Keratinocyte (primary cell): ENCODE measurements around the gene GPC5. TPM values are rescaled to one million over a fixed set of nuclear protein-coding genes. Genes with fewer than 3 reads are reported as not detected.
"Not testable (repeated sequence)": the region's sequence is repeated elsewhere in the genome, so short reads cannot be mapped to it uniquely, and the experiment has no call there.

Experiments
- DNase-seq: peaks from one replicate; pipeline ENCODE4 v3.0.0-alpha.2; 2011; ENCODE audit warnings: low read depth, missing footprints, low spot score
- FAIRE-seq: peaks from 2 replicates; lab custom pipeline; 2011; peaks lifted over from hg19 to GRCh38; lab: Jason Lieb, UNC
- H2AFZ ChIP-seq: 2 replicates; pipeline ENCODE4 v1.6.0; 2012; ENCODE audit warnings: low read length, control low read depth, inconsistent platforms; ENCODE audit not compliant: control insufficient read depth
- H3K27ac ChIP-seq: 2 replicates; pipeline ENCODE4 v1.5.1; 2011; ENCODE audit warnings: low read length; ENCODE audit not compliant: control insufficient read depth, insufficient read depth
- H3K27me3 ChIP-seq: 3 replicates; pipeline ENCODE4 v1.6.0; 2011; ENCODE audit warnings: low read length; ENCODE audit not compliant: control insufficient read depth, insufficient read depth; ENCODE audit errors: extremely low read depth
- H3K36me3 ChIP-seq, 2 experiments: 2 replicates in 1 of 2; 3 replicates in 1 of 2; pipeline ENCODE4 v1.5.1; 2011; ENCODE audit warnings: low read length in 2 of 2, mild to moderate bottlenecking in 1 of 2; ENCODE audit not compliant: control insufficient read depth in 2 of 2, insufficient read depth in 2 of 2; ENCODE audit errors: extremely low read depth in 1 of 2
- H3K4me1 ChIP-seq: 3 replicates; pipeline ENCODE4 v1.5.1; 2011; ENCODE audit warnings: low read length; ENCODE audit not compliant: control insufficient read depth, insufficient read depth; ENCODE audit errors: extremely low read depth
- H3K4me2 ChIP-seq: 3 replicates; pipeline ENCODE4 v1.6.0; 2011; ENCODE audit warnings: low read depth, low read length; ENCODE audit not compliant: control insufficient read depth, insufficient read depth; ENCODE audit errors: extremely low read depth
- H3K4me3 ChIP-seq, 3 experiments: fragments of 200-600 bp in 1 of 3; sonication (generic) in 1 of 3; 2 replicates in 2 of 3; 3 replicates in 1 of 3; pipeline ENCODE4 v1.5.1; 2011 to 2016; ENCODE audit warnings: low read length in 3 of 3, mild to moderate bottlenecking in 3 of 3, control low read depth in 2 of 3, inconsistent platforms in 1 of 3, low read depth in 1 of 3, mixed read lengths in 1 of 3, mixed run types in 1 of 3, moderate library complexity in 1 of 3; ENCODE audit not compliant: control insufficient read depth in 2 of 3, insufficient read depth in 2 of 3; ENCODE audit errors: extremely low read depth in 1 of 3
- H3K79me2 ChIP-seq: 2 replicates; pipeline ENCODE4 v1.6.0; 2012; ENCODE audit warnings: low read length; ENCODE audit not compliant: control insufficient read depth, insufficient read depth
- H3K9ac ChIP-seq: 3 replicates; pipeline ENCODE4 v1.6.0; 2011; ENCODE audit warnings: low read length; ENCODE audit not compliant: control insufficient read depth, insufficient read depth; ENCODE audit errors: extremely low read depth
- H3K9me1 ChIP-seq: 3 replicates; pipeline ENCODE4 v1.6.0; 2011; ENCODE audit warnings: low read length; ENCODE audit not compliant: control insufficient read depth, insufficient read depth; ENCODE audit errors: extremely low read depth
- H3K9me3 ChIP-seq: 2 replicates; pipeline ENCODE4 v1.5.1; 2012; ENCODE audit warnings: low read depth, low read length; ENCODE audit not compliant: control insufficient read depth
- H4K20me1 ChIP-seq: 3 replicates; pipeline ENCODE4 v1.6.0; 2011; ENCODE audit warnings: low read length; ENCODE audit not compliant: control insufficient read depth, insufficient read depth; ENCODE audit errors: extremely low read depth
- CTCF ChIP-seq, 3 experiments: IDR thresholded peaks in 1 of 3; conservative IDR thresholded peaks in 1 of 3; optimal IDR thresholded peaks in 1 of 3; 2 replicates in 2 of 3; 3 replicates in 1 of 3; pipeline versions ENCODE3 to v1.5.1; 2011; ENCODE audit warnings: low read length in 3 of 3, mild to moderate bottlenecking in 3 of 3, moderate library complexity in 2 of 3, control low read depth in 1 of 3, inconsistent platforms in 1 of 3; ENCODE audit not compliant: insufficient read depth in 2 of 3; ENCODE audit errors: extremely low read depth in 1 of 3
- EZH2 ChIP-seq: IDR thresholded peaks from one replicate; pipeline ENCODE4 v1.6.1; 2012; ENCODE audit warnings: inconsistent platforms, mild to moderate bottlenecking, low read length, moderate library complexity
- dilution Hi-C: fragments of 300-500 bp; cut with MboI; formaldehyde crosslinking; loops from one replicate; pipeline ENCODE4 v1.7.0; 2020; ENCODE audit warnings: low sequenced_read_pairs; ENCODE audit not compliant: extremely low pct_ligation_motif_present
- polyA plus RNA-seq, 5 experiments: library from polyadenylated mRNA; depleted of rRNA in 3 of 5; stranded (reverse) in 3 of 5; stranded (forward) in 1 of 5; unstranded in 1 of 5; fragments of >200 nt; gene quantifications; 1 replicate in 1 of 5; 2 replicates in 3 of 5; 3 replicates in 1 of 5; pipeline versions ENCODE4 v1.2.1 to v1.2.3, GENCODE V29; 2011 to 2012; ENCODE audit warnings: missing spikeins in 2 of 5, low read depth in 1 of 5, low replicate concordance in 1 of 5

Gene GPC5
- polyA plus RNA-seq, 1 donor (not counting 4 experiments of a cell fraction or from before 2014, with no cell fraction given), result 0.10 TPM

DNA sequence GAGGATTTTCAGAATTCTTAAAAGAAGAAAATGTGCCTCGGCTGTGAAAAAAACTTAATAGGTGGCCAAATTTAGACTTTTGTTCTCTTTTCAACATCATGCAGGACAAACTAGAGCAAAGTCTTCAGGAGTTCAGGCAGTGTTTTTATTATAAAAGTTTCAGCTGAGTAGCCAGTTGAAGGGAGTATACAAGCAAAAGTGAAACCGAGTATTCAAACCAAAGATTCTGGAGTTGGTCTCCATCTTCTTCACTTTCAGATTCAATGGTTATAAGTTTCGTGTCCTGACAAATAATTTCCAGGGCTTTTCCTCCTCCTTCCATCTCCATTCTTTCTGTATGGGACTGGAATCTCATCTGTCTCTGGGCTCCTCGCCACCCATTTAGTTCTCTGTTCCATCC lies 379.7 kb downstream of the GPC5 start:
- Histone ChIP-seq H4K20me1 (no peaks in the 10 kb centered on the region), H2AFZ (no peak overlapping the region), H3K4me2 (no peak overlapping the region)

GRCh38 chr13:91781982-91782691 lies 383.7 kb downstream of the GPC5 start:
- H3K9me1 ChIP-seq, H3K9me3 ChIP-seq, dilution Hi-C loops, H3K27me3 ChIP-seq, H2AFZ ChIP-seq, H3K36me3 ChIP-seq, FAIRE-seq, H3K79me2 ChIP-seq, H4K20me1 ChIP-seq, H3K4me3 ChIP-seq, H3K4me2 ChIP-seq, H3K9ac ChIP-seq, H3K27ac ChIP-seq, H3K4me1 ChIP-seq, DNase-seq: not testable (repeated sequence)

More for the DNA sequence above, 379.7 kb downstream of the GPC5 start:
- no peak overlapping the region for H3K4me3 ChIP-seq
- no peak overlapping the region for H3K27ac ChIP-seq
- H3K9me3 ChIP-seq, result no peaks in the 10 kb centered on the region
- FAIRE-seq, result no peak
- no peak overlapping the region for H3K9ac ChIP-seq
- no peaks in the 10 kb centered on the region for H3K79me2 ChIP-seq
- no peak for TF ChIP-seq EZH2
- no peak for TF ChIP-seq CTCF (optimal IDR thresholded peaks at IDR 0.05 in 1 of 3, IDR thresholded peaks at IDR 0.05 in 1 of 3, conservative IDR thresholded peaks at IDR 0.05 in 1 of 3; ENCODE audit: extremely low read depth in 1 of 3, insufficient read depth in 2 of 3, low read length in 3 of 3)
- no peaks in the 10 kb centered on the region for H3K4me1 ChIP-seq
- no peak for DNase-seq
- no peaks in the 10 kb centered on the region for H3K36me3 ChIP-seq
- dilution Hi-C loops, result no loop called here
- no peaks in the 10 kb centered on the region for H3K9me1 ChIP-seq
- H3K27me3 ChIP-seq, result no peaks in the 10 kb centered on the region
